GM21381 (cell line): Measurements from ENCODE around the gene APOF.
"Not testable (repeated sequence)": the region's sequence is repeated elsewhere in the genome, so short reads cannot be mapped to it uniquely, and the experiment has no call there.

ENCODE experiments used
- ATAC-seq: cut with Tn5 transposase; IDR thresholded peaks from one replicate; pipeline ENCODE4 v1.9.1; 2021; ENCODE audit warnings: mild to moderate bottlenecking, moderate library complexity; ENCODE audit not compliant: unreplicated experiment

APOF gene

GRCh38 chr12:56373515-56373914, 10.9 kb upstream of the APOF start:
- no peak for ATAC-seq

GRCh38 chr12:56366948-56367347, 4.3 kb upstream of the APOF start:
- ATAC-seq, result no peak

GRCh38 chr12:56361487-56362129, 1.0 kb downstream of the APOF start:
- ATAC-seq, result no peak

GRCh38 chr12:56359851-56360767, 2.5 kb downstream of the APOF start, which contains the start of gene STAT2:
Gene STAT2 (minus strand): TSS chr12:56360107. CDS start chr12:56356571, 3,536 bp downstream.
- ATAC-seq, result peak; percentile 94

GRCh38 chr12:56358836-56359532, 3.7 kb downstream of the APOF start:
- ATAC-seq, result no peak

- ATAC-seq, result no peak
Measured at GRCh38 chr12:56351325-56351724, 11.3 kb downstream of the APOF start.

GRCh38 chr12:56350662-56351061, 12.0 kb downstream of the APOF start:
- no peak for ATAC-seq

GRCh38 chr12:56348776-56349175, 13.9 kb downstream of the APOF start:
- no peak for ATAC-seq

GRCh38 chr12:56347255-56347654, 15.4 kb downstream of the APOF start:
- not testable (repeated sequence) for ATAC-seq

GRCh38 chr12:56346675-56347074, 16.0 kb downstream of the APOF start:
- no peak for ATAC-seq

GRCh38 chr12:56342290-56342689, 20.4 kb downstream of the APOF start:
- ATAC-seq, result not testable (repeated sequence)

- ATAC-seq, result no peak
Measured at GRCh38 chr12:56341616-56342015, 21.0 kb downstream of the APOF start.

GRCh38 chr12:56339158-56339422, 23.6 kb downstream of the APOF start:
- no peak for ATAC-seq

- no peak for ATAC-seq
Measured at GRCh38 chr12:56338308-56339157, 24.1 kb downstream of the APOF start, which contains the start of gene IL23A. Gene IL23A (plus strand): TSS chr12:56338884. CDS start chr12:56339045, 161 bp downstream.

- ATAC-seq, result no peak
Measured at GRCh38 chr12:56337753-56338251, 24.9 kb downstream of the APOF start.

- no peak for ATAC-seq
Measured at GRCh38 chr12:56336361-56337167, 26.1 kb downstream of the APOF start.

GRCh38 chr12:56335527-56335926, 27.1 kb downstream of the APOF start:
- ATAC-seq, result not testable (repeated sequence)

GRCh38 chr12:56334490-56334793, 28.2 kb downstream of the APOF start:
- no peak for ATAC-seq

GRCh38 chr12:56333679-56334489, 28.8 kb downstream of the APOF start, which contains the start of gene PAN2:
Gene PAN2 (minus strand): TSS chr12:56334000. CDS start chr12:56333094, 906 bp downstream.
- peak; percentile 94 for ATAC-seq
